GM18498 (cell line): ENCODE results near the gene PIK3C2B.
"Not testable (repeated sequence)": the region's sequence is repeated elsewhere in the genome, so short reads cannot be mapped to it uniquely, and the experiment has no call there.

ENCODE experiments used
- ATAC-seq: cut with Tn5 transposase; IDR thresholded peaks from one replicate; pipeline ENCODE4 v1.9.1; 2021; ENCODE audit warnings: mild to moderate bottlenecking, moderate library complexity; ENCODE audit not compliant: unreplicated experiment

The PIK3C2B gene

GRCh38 chr1:204494281-204495077 lies at the start of gene PIK3C2B:
Gene PIK3C2B (minus strand): TSS chr1:204494805. CDS start chr1:204469802, 25,003 bp downstream.
- ATAC-seq: peak; percentile 89

GRCh38 chr1:204544321-204544720 lies 49.7 kb upstream of the PIK3C2B start:
- no peak for ATAC-seq

GRCh38 chr1:204541626-204542025 lies 47.0 kb upstream of the PIK3C2B start:
- ATAC-seq: no peak

- no peak for ATAC-seq
These were observed 38.2 kb upstream of the PIK3C2B start for GRCh38 chr1:204532832-204533231.

- ATAC-seq: peak; percentile 90
These were observed 36.3 kb upstream of the PIK3C2B start for GRCh38 chr1:204530932-204531331.

GRCh38 chr1:204529371-204529895 lies 34.8 kb upstream of the PIK3C2B start:
- no peak for ATAC-seq

- ATAC-seq: no peak
These were observed 34.1 kb upstream of the PIK3C2B start for GRCh38 chr1:204528677-204529076.

GRCh38 chr1:204528241-204528640 lies 33.6 kb upstream of the PIK3C2B start:
- no peak for ATAC-seq

GRCh38 chr1:204524986-204525385 lies 30.4 kb upstream of the PIK3C2B start:
- ATAC-seq: no peak

GRCh38 chr1:204523605-204524215 lies 29.1 kb upstream of the PIK3C2B start:
- no peak for ATAC-seq

GRCh38 chr1:204521941-204522521 lies 27.4 kb upstream of the PIK3C2B start:
- ATAC-seq: not testable (repeated sequence)

- ATAC-seq: peak; percentile 44
These were observed 26.5 kb upstream of the PIK3C2B start for GRCh38 chr1:204520834-204521709.

GRCh38 chr1:204517382-204517781 lies 22.8 kb upstream of the PIK3C2B start:
- not testable (repeated sequence) for ATAC-seq

GRCh38 chr1:204516180-204516879 lies 21.7 kb upstream of the PIK3C2B start, which contains the start of gene MDM4:
Gene MDM4 (plus strand): TSS chr1:204516406. CDS start chr1:204525519, 9,113 bp downstream.
- ATAC-seq: peak; percentile 78

GRCh38 chr1:204514828-204515227 lies 20.2 kb upstream of the PIK3C2B start:
- ATAC-seq: no peak

- ATAC-seq: peak; percentile 38
These were observed 18.6 kb upstream of the PIK3C2B start for GRCh38 chr1:204513117-204513716.

GRCh38 chr1:204511366-204511765 lies 16.8 kb upstream of the PIK3C2B start:
- ATAC-seq: no peak

- ATAC-seq: no peak
These were observed 14.6 kb upstream of the PIK3C2B start for GRCh38 chr1:204509186-204509635.

GRCh38 chr1:204507317-204508105 lies 12.9 kb upstream of the PIK3C2B start:
- peak; percentile 18 for ATAC-seq
